Measurements from ENCODE around the gene PPP2R3C. TPM values are rescaled to one million over a fixed set of nuclear protein-coding genes. Genes with fewer than 3 reads are reported as not detected.

PPP2R3C gene
- total and polyA plus RNA-seq, 2 of the 13 experiments (the other 11 are each of a cell fraction or from before 2014, with no cell fraction given): 63.4 to 102 TPM

DNA sequence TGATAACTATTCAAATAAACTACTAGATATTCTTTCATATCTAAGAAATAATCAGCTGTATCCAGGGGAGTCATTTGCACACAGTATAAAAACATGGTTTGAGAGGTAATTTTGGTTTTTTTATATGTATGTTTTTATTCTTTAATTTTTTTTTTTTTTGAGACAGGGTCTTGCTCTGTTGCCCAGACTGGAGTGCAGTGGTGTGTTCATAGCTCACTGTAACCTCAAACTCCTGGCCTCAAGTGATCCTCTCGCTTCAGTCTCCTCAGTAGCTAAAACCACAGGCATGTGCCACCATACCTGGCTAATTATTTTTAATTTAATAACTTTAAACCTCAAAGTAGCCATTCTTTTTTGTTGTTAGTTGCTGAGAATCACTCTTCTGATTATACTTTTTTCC lies 2.3 kb upstream of the PPP2R3C start (continued):
- TF ChIP-seq CC2D1A (CRISPR knock-in tag; IDR thresholded peaks at IDR 0.05): no peak
- TF ChIP-seq MED8 (CRISPR knock-in tag; IDR thresholded peaks at IDR 0.05; ENCODE audit: insufficient replicate concordance): no peak
- no peak for TF ChIP-seq ZNF879 (CRISPR knock-in tag; IDR thresholded peaks at IDR 0.05)
- TF ChIP-seq, protein P1, sequence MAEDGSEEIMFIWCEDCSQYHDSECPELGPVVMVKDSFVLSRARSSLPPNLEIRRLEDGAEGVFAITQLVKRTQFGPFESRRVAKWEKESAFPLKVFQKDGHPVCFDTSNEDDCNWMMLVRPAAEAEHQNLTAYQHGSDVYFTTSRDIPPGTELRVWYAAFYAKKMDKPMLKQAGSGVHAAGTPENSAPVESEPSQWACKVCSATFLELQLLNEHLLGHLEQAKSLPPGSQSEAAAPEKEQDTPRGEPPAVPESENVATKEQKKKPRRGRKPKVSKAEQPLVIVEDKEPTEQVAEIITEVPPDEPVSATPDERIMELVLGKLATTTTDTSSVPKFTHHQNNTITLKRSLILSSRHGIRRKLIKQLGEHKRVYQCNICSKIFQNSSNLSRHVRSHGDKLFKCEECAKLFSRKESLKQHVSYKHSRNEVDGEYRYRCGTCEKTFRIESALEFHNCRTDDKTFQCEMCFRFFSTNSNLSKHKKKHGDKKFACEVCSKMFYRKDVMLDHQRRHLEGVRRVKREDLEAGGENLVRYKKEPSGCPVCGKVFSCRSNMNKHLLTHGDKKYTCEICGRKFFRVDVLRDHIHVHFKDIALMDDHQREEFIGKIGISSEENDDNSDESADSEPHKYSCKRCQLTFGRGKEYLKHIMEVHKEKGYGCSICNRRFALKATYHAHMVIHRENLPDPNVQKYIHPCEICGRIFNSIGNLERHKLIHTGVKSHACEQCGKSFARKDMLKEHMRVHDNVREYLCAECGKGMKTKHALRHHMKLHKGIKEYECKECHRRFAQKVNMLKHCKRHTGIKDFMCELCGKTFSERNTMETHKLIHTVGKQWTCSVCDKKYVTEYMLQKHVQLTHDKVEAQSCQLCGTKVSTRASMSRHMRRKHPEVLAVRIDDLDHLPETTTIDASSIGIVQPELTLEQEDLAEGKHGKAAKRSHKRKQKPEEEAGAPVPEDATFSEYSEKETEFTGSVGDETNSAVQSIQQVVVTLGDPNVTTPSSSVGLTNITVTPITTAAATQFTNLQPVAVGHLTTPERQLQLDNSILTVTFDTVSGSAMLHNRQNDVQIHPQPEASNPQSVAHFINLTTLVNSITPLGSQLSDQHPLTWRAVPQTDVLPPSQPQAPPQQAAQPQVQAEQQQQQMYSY (CRISPR knock-in tag; IDR thresholded peaks at IDR 0.05): no peak
- TF ChIP-seq, protein P2, sequence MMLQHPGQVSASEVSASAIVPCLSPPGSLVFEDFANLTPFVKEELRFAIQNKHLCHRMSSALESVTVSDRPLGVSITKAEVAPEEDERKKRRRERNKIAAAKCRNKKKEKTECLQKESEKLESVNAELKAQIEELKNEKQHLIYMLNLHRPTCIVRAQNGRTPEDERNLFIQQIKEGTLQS (CRISPR knock-in tag; IDR thresholded peaks at IDR 0.05): no peak
- TF ChIP-seq ZNF782 (CRISPR knock-in tag; IDR thresholded peaks at IDR 0.05; ENCODE audit: borderline replicate concordance): no peak
- TF ChIP-seq EEA1 (CRISPR knock-in tag; IDR thresholded peaks at IDR 0.05; ENCODE audit: borderline replicate concordance): no peak
- TF ChIP-seq, protein P3, sequence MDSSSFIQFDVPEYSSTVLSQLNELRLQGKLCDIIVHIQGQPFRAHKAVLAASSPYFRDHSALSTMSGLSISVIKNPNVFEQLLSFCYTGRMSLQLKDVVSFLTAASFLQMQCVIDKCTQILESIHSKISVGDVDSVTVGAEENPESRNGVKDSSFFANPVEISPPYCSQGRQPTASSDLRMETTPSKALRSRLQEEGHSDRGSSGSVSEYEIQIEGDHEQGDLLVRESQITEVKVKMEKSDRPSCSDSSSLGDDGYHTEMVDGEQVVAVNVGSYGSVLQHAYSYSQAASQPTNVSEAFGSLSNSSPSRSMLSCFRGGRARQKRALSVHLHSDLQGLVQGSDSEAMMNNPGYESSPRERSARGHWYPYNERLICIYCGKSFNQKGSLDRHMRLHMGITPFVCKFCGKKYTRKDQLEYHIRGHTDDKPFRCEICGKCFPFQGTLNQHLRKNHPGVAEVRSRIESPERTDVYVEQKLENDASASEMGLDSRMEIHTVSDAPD (CRISPR knock-in tag; IDR thresholded peaks at IDR 0.05): no peak
- no peak for TF ChIP-seq SOX5 (CRISPR knock-in tag; IDR thresholded peaks at IDR 0.05; ENCODE audit: borderline replicate concordance)
- no peak for TF ChIP-seq NPAS2 (CRISPR knock-in tag; IDR thresholded peaks at IDR 0.05; ENCODE audit: borderline replicate concordance)
- no peak for TF ChIP-seq ATF1 (CRISPR knock-in tag; IDR thresholded peaks at IDR 0.05)
- no peak for TF ChIP-seq FOXJ3 (CRISPR knock-in tag; IDR thresholded peaks at IDR 0.05; ENCODE audit: borderline replicate concordance)
- no peak for TF ChIP-seq ZNF747 (CRISPR knock-in tag; IDR thresholded peaks at IDR 0.05; ENCODE audit: borderline replicate concordance)
- TF ChIP-seq, protein P4, sequence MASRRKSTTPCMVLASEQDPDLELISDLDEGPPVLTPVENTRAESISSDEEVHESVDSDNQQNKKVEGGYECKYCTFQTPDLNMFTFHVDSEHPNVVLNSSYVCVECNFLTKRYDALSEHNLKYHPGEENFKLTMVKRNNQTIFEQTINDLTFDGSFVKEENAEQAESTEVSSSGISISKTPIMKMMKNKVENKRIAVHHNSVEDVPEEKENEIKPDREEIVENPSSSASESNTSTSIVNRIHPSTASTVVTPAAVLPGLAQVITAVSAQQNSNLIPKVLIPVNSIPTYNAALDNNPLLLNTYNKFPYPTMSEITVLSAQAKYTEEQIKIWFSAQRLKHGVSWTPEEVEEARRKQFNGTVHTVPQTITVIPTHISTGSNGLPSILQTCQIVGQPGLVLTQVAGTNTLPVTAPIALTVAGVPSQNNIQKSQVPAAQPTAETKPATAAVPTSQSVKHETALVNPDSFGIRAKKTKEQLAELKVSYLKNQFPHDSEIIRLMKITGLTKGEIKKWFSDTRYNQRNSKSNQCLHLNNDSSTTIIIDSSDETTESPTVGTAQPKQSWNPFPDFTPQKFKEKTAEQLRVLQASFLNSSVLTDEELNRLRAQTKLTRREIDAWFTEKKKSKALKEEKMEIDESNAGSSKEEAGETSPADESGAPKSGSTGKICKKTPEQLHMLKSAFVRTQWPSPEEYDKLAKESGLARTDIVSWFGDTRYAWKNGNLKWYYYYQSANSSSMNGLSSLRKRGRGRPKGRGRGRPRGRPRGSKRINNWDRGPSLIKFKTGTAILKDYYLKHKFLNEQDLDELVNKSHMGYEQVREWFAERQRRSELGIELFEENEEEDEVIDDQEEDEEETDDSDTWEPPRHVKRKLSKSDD (CRISPR knock-in tag; IDR thresholded peaks at IDR 0.05; ENCODE audit: low read depth): no peak
- TF ChIP-seq NR2F6 (IDR thresholded peaks at IDR 0.05): 0 out of 2 replicates have a peak, but pooled peaks have one; percentile 7
- TF ChIP-seq NR2F6 (CRISPR knock-in tag; IDR thresholded peaks at IDR 0.05): no peak
- TF ChIP-seq, protein P5, sequence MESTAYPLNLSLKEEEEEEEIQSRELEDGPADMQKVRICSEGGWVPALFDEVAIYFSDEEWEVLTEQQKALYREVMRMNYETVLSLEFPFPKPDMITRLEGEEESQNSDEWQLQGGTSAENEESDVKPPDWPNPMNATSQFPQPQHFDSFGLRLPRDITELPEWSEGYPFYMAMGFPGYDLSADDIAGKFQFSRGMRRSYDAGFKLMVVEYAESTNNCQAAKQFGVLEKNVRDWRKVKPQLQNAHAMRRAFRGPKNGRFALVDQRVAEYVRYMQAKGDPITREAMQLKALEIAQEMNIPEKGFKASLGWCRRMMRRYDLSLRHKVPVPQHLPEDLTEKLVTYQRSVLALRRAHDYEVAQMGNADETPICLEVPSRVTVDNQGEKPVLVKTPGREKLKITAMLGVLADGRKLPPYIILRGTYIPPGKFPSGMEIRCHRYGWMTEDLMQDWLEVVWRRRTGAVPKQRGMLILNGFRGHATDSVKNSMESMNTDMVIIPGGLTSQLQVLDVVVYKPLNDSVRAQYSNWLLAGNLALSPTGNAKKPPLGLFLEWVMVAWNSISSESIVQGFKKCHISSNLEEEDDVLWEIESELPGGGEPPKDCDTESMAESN (CRISPR knock-in tag; conservative IDR thresholded peaks at IDR 0.05): no peak
- TF ChIP-seq, protein P6, sequence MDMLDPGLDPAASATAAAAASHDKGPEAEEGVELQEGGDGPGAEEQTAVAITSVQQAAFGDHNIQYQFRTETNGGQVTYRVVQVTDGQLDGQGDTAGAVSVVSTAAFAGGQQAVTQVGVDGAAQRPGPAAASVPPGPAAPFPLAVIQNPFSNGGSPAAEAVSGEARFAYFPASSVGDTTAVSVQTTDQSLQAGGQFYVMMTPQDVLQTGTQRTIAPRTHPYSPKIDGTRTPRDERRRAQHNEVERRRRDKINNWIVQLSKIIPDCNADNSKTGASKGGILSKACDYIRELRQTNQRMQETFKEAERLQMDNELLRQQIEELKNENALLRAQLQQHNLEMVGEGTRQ (IDR thresholded peaks at IDR 0.05; ENCODE audit: low read depth, low read length): no peak
- TF ChIP-seq, protein P6 (CRISPR knock-in tag; IDR thresholded peaks at IDR 0.05; ENCODE audit: borderline replicate concordance): no peak
